ENCODE results near the gene TRIM8.
A peak's percentile ranks its signal among the peaks of the same experiment; 100 is the strongest.

TRIM8 gene

DNA sequence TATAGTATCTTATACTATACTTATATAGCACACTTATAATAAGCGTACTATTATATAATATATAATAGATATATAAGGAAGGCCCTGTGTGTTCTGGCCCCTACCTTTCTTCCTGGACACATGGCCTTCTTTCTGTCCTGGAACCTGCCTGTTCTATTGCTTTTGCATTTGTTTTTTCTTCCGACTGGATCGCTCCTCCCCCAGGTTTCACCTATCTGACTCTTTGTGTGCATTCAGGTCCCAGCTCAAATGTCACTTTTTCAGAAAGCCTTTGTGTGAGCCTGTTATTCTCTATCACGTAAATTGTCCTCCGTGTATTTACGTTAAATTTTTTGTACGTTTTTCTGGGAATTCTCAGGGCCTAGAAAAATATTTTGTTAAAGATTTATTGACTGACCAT lies 2.9 kb upstream of the TRIM8 start:
- no peak for DNase-seq (ENCODE audit: low read depth, low spot score)
- ChIA-PET POLR2A (interaction anchor here (0.5 to 1.6 kb wide), 8 partner anchors 9 to 586 kb away, joined by 3 to 16 read pairs (median 4); no protein-coding TSS in a partner anchor), CTCF (interaction anchor here (0.6 to 1.6 kb wide), 2 partner anchors 14 to 71 kb away, joined by 3 to 4 read pairs; no protein-coding TSS in a partner anchor)
- H3K4me3 ChIP-seq (ENCODE audit: low read depth, low read length) = no peak overlapping the region; the same call in 1 of the 2 replicates
- TF ChIP-seq, protein P1, sequence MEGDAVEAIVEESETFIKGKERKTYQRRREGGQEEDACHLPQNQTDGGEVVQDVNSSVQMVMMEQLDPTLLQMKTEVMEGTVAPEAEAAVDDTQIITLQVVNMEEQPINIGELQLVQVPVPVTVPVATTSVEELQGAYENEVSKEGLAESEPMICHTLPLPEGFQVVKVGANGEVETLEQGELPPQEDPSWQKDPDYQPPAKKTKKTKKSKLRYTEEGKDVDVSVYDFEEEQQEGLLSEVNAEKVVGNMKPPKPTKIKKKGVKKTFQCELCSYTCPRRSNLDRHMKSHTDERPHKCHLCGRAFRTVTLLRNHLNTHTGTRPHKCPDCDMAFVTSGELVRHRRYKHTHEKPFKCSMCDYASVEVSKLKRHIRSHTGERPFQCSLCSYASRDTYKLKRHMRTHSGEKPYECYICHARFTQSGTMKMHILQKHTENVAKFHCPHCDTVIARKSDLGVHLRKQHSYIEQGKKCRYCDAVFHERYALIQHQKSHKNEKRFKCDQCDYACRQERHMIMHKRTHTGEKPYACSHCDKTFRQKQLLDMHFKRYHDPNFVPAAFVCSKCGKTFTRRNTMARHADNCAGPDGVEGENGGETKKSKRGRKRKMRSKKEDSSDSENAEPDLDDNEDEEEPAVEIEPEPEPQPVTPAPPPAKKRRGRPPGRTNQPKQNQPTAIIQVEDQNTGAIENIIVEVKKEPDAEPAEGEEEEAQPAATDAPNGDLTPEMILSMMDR (IDR thresholded peaks at IDR 0.05; ENCODE audit: insufficient read depth, low read length, missing control alignments) = no peak

DNA sequence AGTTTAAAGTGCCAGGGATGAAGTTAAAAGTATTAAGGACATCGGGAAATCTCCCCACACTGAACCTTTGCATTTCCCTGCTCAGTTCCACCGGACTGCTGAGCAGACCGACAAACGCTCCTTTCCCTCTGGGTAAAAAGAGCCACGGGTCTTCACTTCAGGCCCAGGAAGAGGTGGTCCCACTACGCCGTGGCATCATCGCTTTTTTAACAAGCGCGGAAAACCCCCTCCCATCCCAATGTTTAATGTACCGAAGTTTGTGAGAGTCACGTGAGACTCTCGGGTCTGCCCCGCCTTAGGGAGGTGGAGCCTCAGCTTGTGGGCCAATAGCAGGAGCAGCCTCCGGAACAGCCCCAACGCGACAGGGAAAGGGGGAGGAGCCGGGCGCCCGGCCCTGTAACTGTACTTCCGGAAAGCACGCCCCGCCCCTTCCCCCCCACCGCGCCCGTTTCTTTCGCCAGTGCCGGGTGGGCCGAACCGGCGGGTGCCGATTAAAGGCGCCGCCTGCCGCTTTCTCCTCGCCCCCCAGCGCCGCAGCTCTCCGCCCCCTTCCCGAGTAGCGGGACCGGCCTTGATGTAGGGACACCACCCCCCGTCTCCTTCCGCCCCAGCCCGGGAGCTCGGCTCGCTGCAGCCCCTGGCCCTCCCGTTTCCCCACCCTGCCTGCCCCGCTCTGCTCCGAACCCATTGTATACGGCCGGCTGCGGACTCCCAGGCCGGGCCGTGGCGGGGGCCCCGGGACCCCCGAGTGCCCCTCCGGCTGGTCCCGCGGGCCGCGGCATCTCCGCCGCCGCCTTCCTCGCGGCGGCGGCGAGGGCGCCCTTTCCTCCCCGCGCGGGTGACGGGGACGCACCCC lies 2.2 kb upstream of the TRIM8 start:
- POLR2A ChIA-PET = interaction anchor here (0.5 to 1.6 kb wide), 9 partner anchors 8 to 585 kb away, joined by 3 to 16 read pairs (median 4); partner anchors contain the start of genes ARL3 and SFXN2

DNA sequence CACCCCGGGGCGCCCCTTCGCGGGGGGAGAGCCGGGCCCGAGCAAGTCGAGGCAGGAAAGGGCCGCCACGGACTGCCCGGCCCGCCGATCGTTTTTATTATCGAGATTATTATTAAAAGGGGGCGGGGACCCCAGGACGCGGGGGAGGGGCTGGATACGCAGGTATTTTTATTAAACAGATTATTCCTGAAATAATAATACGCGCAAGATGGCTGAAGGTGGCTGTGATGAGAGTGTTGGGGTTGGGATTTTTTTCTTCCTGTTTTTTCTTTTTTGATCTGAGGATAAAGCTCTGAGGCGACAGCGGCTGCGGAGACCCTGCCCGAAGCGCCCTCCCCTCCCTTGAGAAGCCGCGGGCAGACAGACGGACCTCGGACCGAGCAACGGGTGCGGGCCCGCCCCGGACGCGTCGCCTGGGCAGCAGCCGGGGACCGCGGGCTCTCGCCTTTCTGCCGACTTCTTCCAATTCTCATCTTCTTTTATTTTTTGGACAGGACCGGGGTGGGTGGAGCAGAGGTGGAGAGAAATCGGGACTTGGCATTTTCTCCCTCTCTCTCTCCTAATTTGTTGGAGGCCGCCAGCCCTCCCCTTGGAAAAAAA lies 1.4 kb upstream of the TRIM8 start:
- POLR2A ChIA-PET = interaction anchor here (1.2 to 1.6 kb wide), 4 partner anchors 13 to 71 kb away, joined by 4 to 16 read pairs (median 8); partner anchors contain the start of genes ARL3 and SFXN2
- CTCF ChIA-PET = interaction anchor here (1.6 kb wide), 1 partner anchor 70 kb away, joined by 3 read pairs; no protein-coding TSS in a partner anchor
- DNase-seq (ENCODE audit: low read depth, low spot score) = no peak
- TF ChIP-seq, protein P1 (IDR thresholded peaks at IDR 0.05; ENCODE audit: insufficient read depth, low read length, missing control alignments) = no peak
- H3K4me3 ChIP-seq (ENCODE audit: low read depth, low read length) = peak overlapping the region; percentile 91

More for the DNA sequence above, 2.2 kb upstream of the TRIM8 start:
- peak overlapping the region; percentile 91 for H3K4me3 ChIP-seq (ENCODE audit: low read depth, low read length)
- TF ChIP-seq, protein P1 (IDR thresholded peaks at IDR 0.05; ENCODE audit: insufficient read depth, low read length, missing control alignments) = no peak
- CTCF ChIA-PET = interaction anchor here (1.6 kb wide), 1 partner anchor 71 kb away, joined by 3 read pairs; no protein-coding TSS in a partner anchor
- DNase-seq (ENCODE audit: low read depth, low spot score) = peak; percentile 87

DNA sequence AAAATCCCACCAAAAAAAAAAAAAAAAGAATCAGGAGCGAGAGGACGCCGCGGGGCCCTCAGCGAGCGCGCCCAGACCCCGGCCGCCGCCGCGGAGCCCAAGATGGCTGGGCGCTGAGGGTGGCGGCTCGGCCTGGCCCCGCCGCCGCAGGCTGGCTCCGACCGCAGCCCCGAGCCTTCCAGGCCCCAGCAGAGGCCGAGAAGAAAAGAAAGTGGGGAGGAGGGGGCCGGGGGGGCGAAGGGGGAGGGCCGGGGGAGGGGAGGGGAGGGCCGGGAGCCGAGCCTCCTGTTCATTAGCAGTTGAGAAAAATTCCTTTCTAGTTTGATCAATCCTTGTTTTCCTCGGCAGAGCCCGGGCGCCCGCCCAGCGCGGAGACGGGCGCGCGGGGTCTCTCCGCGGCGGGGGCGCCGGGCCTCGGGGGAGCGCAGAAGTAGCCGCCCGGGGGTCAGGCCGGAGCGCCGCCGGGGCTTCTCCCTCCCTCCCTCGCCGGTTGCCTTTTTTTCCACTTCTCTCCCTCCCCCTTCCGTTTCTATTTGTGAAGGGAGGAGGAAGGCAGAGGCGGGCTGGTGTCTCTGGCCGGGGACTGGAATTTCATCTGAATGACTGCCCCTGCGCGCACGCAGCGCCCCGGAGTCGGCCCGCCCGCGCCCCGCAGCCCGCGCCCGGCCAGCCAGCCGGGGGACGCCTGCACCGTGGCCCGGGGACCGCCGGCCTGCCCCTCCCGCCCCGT lies 778 bp upstream of the TRIM8 start:
- peak overlapping the region; percentile 91 for H3K4me3 ChIP-seq (ENCODE audit: low read depth, low read length)
- no peak for DNase-seq (ENCODE audit: low read depth, low spot score)
- TF ChIP-seq, protein P1 (IDR thresholded peaks at IDR 0.05; ENCODE audit: insufficient read depth, low read length, missing control alignments) = no peak
- ChIA-PET CTCF (interaction anchor here (1.9 to 3.2 kb wide), 3 partner anchors 8 to 13 kb away, joined by 5 to 11 read pairs (median 8); no protein-coding TSS in a partner anchor), POLR2A (interaction anchor here (0.7 to 3.8 kb wide), 3 partner anchors 21 to 70 kb away, joined by 3 to 35 read pairs (median 9); partner anchors contain the start of genes ARL3 and SFXN2)

DNA sequence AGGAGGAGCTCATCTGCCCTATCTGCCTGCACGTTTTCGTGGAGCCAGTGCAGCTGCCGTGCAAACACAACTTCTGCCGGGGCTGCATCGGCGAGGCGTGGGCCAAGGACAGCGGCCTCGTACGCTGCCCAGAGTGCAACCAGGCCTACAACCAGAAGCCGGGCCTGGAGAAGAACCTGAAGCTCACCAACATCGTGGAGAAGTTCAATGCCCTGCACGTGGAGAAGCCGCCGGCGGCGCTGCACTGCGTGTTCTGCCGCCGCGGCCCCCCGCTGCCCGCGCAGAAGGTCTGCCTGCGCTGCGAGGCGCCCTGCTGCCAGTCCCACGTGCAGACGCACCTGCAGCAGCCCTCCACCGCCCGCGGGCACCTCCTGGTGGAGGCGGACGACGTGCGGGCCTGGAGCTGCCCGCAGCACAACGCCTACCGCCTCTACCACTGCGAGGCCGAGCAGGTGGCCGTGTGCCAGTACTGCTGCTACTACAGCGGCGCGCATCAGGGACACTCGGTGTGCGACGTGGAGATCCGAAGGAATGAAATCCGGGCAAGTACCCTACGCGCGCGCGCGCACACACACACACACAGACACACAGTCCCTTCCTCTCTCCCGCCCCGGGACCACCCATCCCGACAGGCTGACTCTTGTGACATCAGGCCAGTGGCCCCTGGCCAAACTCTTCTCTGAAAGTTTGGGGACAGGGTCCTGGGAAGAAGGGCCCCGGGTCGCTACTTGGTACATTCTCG lies 538 bp downstream of the TRIM8 start:
- DNase-seq (ENCODE audit: low read depth, low spot score) = no peak
- CTCF ChIA-PET = interaction anchor here (0.8 to 3.2 kb wide), 21 partner anchors 9 to 142 kb away, joined by 3 to 11 read pairs (median 4); partner anchors contain the start of genes ACTR1A and SUFU
- TF ChIP-seq, protein P1 (IDR thresholded peaks at IDR 0.05; ENCODE audit: insufficient read depth, low read length, missing control alignments) = peak; percentile 83
- H3K4me3 ChIP-seq (ENCODE audit: low read depth, low read length) = peak overlapping the region; percentile 91
- POLR2A ChIA-PET = interaction anchor here (0.6 to 3.8 kb wide), 8 partner anchors 11 to 69 kb away, joined by 3 to 35 read pairs (median 6); partner anchors contain the start of genes ARL3 and SFXN2

All from AG04449 (cell line).